K562 (cell line): ENCODE results near the gene DENND6B. TPM values are rescaled to one million over a fixed set of nuclear protein-coding genes. Genes with fewer than 3 reads are reported as not detected.

ENCODE experiments used
- ATAC-seq: fragments of 200-7000 bp; cut with Tn5 transposase; 3 replicates; pipeline ENCODE4 v1.9.1; 2020; ENCODE audit warnings: moderate library complexity
- BruUV-seq: library from RNA; stranded (reverse); fragments of 400-500 nt; replicated peaks from 2 replicates; lab custom pipeline; 2021; lab: Mats Ljungman, UMichigan
- CTCF ChIA-PET: fragments of 300-600 bp; formaldehyde crosslinking; extraction: SDS; loops from one replicate; lab custom pipeline; 2021; ENCODE audit warnings: low intra/inter-chr PET ratio; lab: Yijun Ruan, JAX
- POLR2A ChIA-PET: fragments of 300-600, 350-650 bp; sonication (Branson Sonifier 250); formaldehyde crosslinking; extraction: SDS; loops from one replicate; lab custom pipeline; 2021; ENCODE audit warnings: antibody characterized with exemption, inconsistent platforms; lab: Yijun Ruan, JAX
- DNase-seq, 4 experiments: peaks; one replicate each; pipeline versions ENCODE4 v3.0.0 to v3.0.0-alpha.2; 2011 to 2018; ENCODE audit warnings: low spot score in 3 of 4, mixed read lengths in 3 of 4; ENCODE audit errors: extremely low read depth in 1 of 4
- FAIRE-seq: peaks from 2 replicates; lab custom pipeline; 2011; peaks lifted over from hg19 to GRCh38; lab: Jason Lieb, UNC
- H2AFZ ChIP-seq: 2 replicates; pipeline ENCODE4 v1.6.0; 2011; ENCODE audit warnings: low read depth, low read length, control low read depth, inconsistent platforms
- H3K27ac ChIP-seq: fragments of 200-600 bp; 3 replicates; pipeline ENCODE4 v1.8.0; 2011; ENCODE audit warnings: low read depth, mild to moderate bottlenecking, control low read depth, inconsistent platforms, low read length, moderate library complexity, mixed read lengths; ENCODE audit errors: extremely low read depth
- H3K27me3 ChIP-seq, 2 experiments: fragments of 300-600 bp in 1 of 2; 2 replicates in 1 of 2; 3 replicates in 1 of 2; pipeline versions ENCODE4 v1.6.0 to v1.8.0; 2011; ENCODE audit warnings: inconsistent platforms in 2 of 2, low read length in 2 of 2, mild to moderate bottlenecking in 1 of 2, mixed read lengths in 1 of 2, moderate library complexity in 1 of 2; ENCODE audit not compliant: control insufficient read depth in 2 of 2, insufficient read depth in 2 of 2
- H3K36me3 ChIP-seq: fragments of 300-600 bp; 3 replicates; pipeline ENCODE4 v1.8.0; 2011; ENCODE audit warnings: mild to moderate bottlenecking, low read length, inconsistent platforms; ENCODE audit not compliant: control insufficient read depth, insufficient read depth
- H3K4me1 ChIP-seq, 2 experiments: fragments of 200-600 bp in 1 of 2; replicated peaks in 1 of 2; 2 replicates in 1 of 2; 3 replicates in 1 of 2; pipeline versions ENCODE4 v1.5.1 to v1.8.0; 2011; ENCODE audit warnings: inconsistent platforms in 2 of 2, low read length in 2 of 2, mild to moderate bottlenecking in 1 of 2, mixed read lengths in 1 of 2, moderate library complexity in 1 of 2; ENCODE audit not compliant: control insufficient read depth in 2 of 2, insufficient read depth in 2 of 2
- H3K4me2 ChIP-seq: 2 replicates; pipeline ENCODE4 v1.6.1; 2011; ENCODE audit warnings: low read length, control low read depth, inconsistent platforms, mixed read lengths; ENCODE audit not compliant: insufficient read depth
- H3K4me3 ChIP-seq: fragments of 200-600 bp; sonication (generic), shearing (Covaris generic); 2 replicates; pipeline ENCODE4 v1.5.1; 2016; ENCODE audit warnings: control low read depth, inconsistent platforms
- H3K79me2 ChIP-seq: fragments of 200-600 bp; 3 replicates; pipeline ENCODE4 v1.8.0; 2011; ENCODE audit warnings: low read length, inconsistent platforms; ENCODE audit not compliant: control insufficient read depth, insufficient read depth
- H3K9ac ChIP-seq, 2 experiments: 2 replicates each; pipeline versions ENCODE4 v1.6.0 to v1.6.1; 2011; ENCODE audit warnings: low read depth in 2 of 2, low read length in 2 of 2, control low read depth in 1 of 2, inconsistent platforms in 1 of 2, mild to moderate bottlenecking in 1 of 2, mixed read lengths in 1 of 2; ENCODE audit not compliant: insufficient read depth in 1 of 2
- H3K9me1 ChIP-seq: one replicate; pipeline ENCODE4 v1.6.0; 2011; ENCODE audit warnings: inconsistent platforms, mild to moderate bottlenecking, low read length, moderate library complexity; ENCODE audit not compliant: control insufficient read depth, insufficient read depth
- H3K9me3 ChIP-seq: replicated peaks from 2 replicates; pipeline ENCODE4 v1.5.1; 2011; ENCODE audit warnings: low read depth, low read length, inconsistent platforms; ENCODE audit not compliant: control insufficient read depth, insufficient read depth
- H4K20me1 ChIP-seq: replicated peaks from 2 replicates; pipeline ENCODE4 v1.6.1; 2011; ENCODE audit warnings: low read length, inconsistent platforms, mixed read lengths; ENCODE audit not compliant: control insufficient read depth, insufficient read depth
- C11orf30 ChIP-seq: fragments of 450-650 bp; IDR thresholded peaks from 2 replicates; pipeline ENCODE4 v1.6.1; 2016; ENCODE audit warnings: low read depth, mild to moderate bottlenecking
- DEAF1 ChIP-seq: fragments of 450-650 bp; formaldehyde crosslinking; IDR thresholded peaks from 2 replicates; pipeline ENCODE4 v1.4.0; 2020; ENCODE audit warnings: mild to moderate bottlenecking, moderate library complexity
- EWSR1 ChIP-seq: fragments of 450-650 bp; IDR thresholded peaks from 2 replicates; pipeline ENCODE4 v1.6.1; 2018; ENCODE audit warnings: borderline replicate concordance, mild to moderate bottlenecking, low read depth, moderate library complexity; ENCODE audit not compliant: partially characterized antibody
- FIP1L1 ChIP-seq: fragments of 200-400 bp; formaldehyde crosslinking; IDR thresholded peaks from 2 replicates; pipeline ENCODE4 v1.6.1; 2018; ENCODE audit warnings: mild to moderate bottlenecking, low read depth, low read length; ENCODE audit not compliant: poor library complexity, severe bottlenecking
- FUS ChIP-seq: fragments of 200-400 bp; formaldehyde crosslinking; optimal IDR thresholded peaks from 2 replicates; pipeline ENCODE3; 2017; ENCODE audit warnings: low read depth, low read length
- PHB ChIP-seq: fragments of 250-450 bp; sonication (Bioruptor Pico); IDR thresholded peaks from 2 replicates; pipeline ENCODE4 v1.5.0; 2021
- RNF2 ChIP-seq: sonication (generic); IDR thresholded peaks from 2 replicates; pipeline ENCODE4 v1.6.1; 2016
- SAFB2 ChIP-seq: fragments of 200-400 bp; formaldehyde crosslinking; IDR thresholded peaks from 2 replicates; pipeline ENCODE4 v1.6.1; 2018; ENCODE audit warnings: borderline replicate concordance, low read length, low read depth, moderate library complexity; ENCODE audit not compliant: severe bottlenecking
- SLC30A9 ChIP-seq: fragments of 250-450 bp; sonication (Bioruptor Pico); IDR thresholded peaks from 2 replicates; pipeline ENCODE4 v1.8.0; 2022; ENCODE audit warnings: mild to moderate bottlenecking, moderate library complexity
- TEAD4 ChIP-seq, 2 experiments: sonication (generic) in 1 of 2; formaldehyde crosslinking in 1 of 2; IDR thresholded peaks; 2 replicates each; pipeline versions ENCODE4 v1.6.1 to v1.8.0; 2012 to 2022; ENCODE audit warnings: borderline replicate concordance in 1 of 2, inconsistent platforms in 1 of 2, low read length in 1 of 2, mild to moderate bottlenecking in 1 of 2, missing genetic modification reagents in 1 of 2
- ZNF23 ChIP-seq: fragments of 250-450 bp; sonication (Bioruptor Pico); IDR thresholded peaks from 2 replicates; pipeline ENCODE4 v1.4.0; 2020; ENCODE audit warnings: mild to moderate bottlenecking
- ZNF263 ChIP-seq: sonication (generic); formaldehyde crosslinking; IDR thresholded peaks from 2 replicates; pipeline ENCODE4 v1.8.0; 2022; ENCODE audit warnings: mild to moderate bottlenecking, missing genetic modification reagents, borderline replicate concordance
- WGBS: fragments of 100-300 bp; shearing (Covaris generic); methylation state at CpG from one replicate; pipeline ENCODE4 v1.1.6; 2016; ENCODE audit warnings: low coverage, mixed read lengths; ENCODE audit not compliant: insufficient coverage; ENCODE audit errors: missing lambda C conversion rate; 5-methylcytosine and 5-hydroxymethylcytosine counted together
- in situ Hi-C: fragments of 300-500 bp; cut with MboI; formaldehyde crosslinking; loops from 4 replicates; pipeline ENCODE4 v1.15.0; 2018; ENCODE audit warnings: inconsistent platforms, mixed read lengths
- intact Hi-C: fragments of 100-400 bp; cut with micrococcal nuclease; formaldehyde crosslinking; loops from 2 replicates; pipeline ENCODE4 v1.14.2; 2022
- polyA plus RNA-seq, 8 experiments: library from polyadenylated mRNA; depleted of rRNA in 4 of 8; stranded (reverse) in 5 of 8; unstranded in 3 of 8; fragments of >200 nt; fragmentation: Nextera tagmentation in 2 of 8; fragmentation: Illumina TruSeq in 1 of 8; extraction: Ambion mirVana in 2 of 8; extraction: Trizol in 1 of 8; gene quantifications; 2 replicates each; pipeline versions ENCODE4 v1.2.1 to v1.2.3, GENCODE V29; 2011 to 2014; ENCODE audit warnings: inconsistent platforms in 1 of 8, missing spikeins in 1 of 8
- total RNA-seq, 7 experiments: library from RNA; depleted of rRNA in 6 of 7; stranded (reverse); fragments of >200 nt in 6 of 7; fragmentation: Illumina TruSeq in 2 of 7; extraction: Trizol in 2 of 7; gene quantifications; 2 replicates each; pipeline versions ENCODE4 v1.2.1 to v1.2.3, GENCODE V29; 2011 to 2021; ENCODE audit warnings: low replicate concordance in 1 of 7

DENND6B gene
- total and polyA plus RNA-seq, 9 of the 15 experiments (the other 6 are each of a cell fraction or from before 2014, with no cell fraction given): 0.07 to 3.7 (median 1.5) TPM

GRCh38 chr22:50360578-50360977 lies 33.8 kb upstream of the DENND6B start:
- peaks cover 6% of the 10 kb centered on the region for H3K9me1 ChIP-seq
- H3K4me1 ChIP-seq: no peaks in the 10 kb centered on the region; a peak in 1 of 5 replicates
- no peak overlapping the region for H3K9ac ChIP-seq
- peaks cover 31% of the 10 kb centered on the region; the same call in 2 of the 3 replicates for H3K36me3 ChIP-seq
- ChIA-PET CTCF (no interaction called here), POLR2A (interaction anchor here (1.0 kb wide), 1 partner anchor 10 kb away, joined by 4 read pairs; no protein-coding TSS in a partner anchor)
- no peak for DNase-seq
- in situ Hi-C loops: no loop called here
- peaks cover 80% of the 10 kb centered on the region for H3K79me2 ChIP-seq
- no peak overlapping the region for H3K4me3 ChIP-seq
- no peak overlapping the region for H3K27ac ChIP-seq
- H3K4me2 ChIP-seq: no peak overlapping the region
- intact Hi-C loops: no loop called here
- ATAC-seq: no peak
- H3K9me3 ChIP-seq: no peaks in the 10 kb centered on the region
- 0 out of 2 replicates have a peak, but pooled peaks cover 22% of the 10 kb centered on the region for H4K20me1 ChIP-seq
- no peaks in the 10 kb centered on the region for H3K27me3 ChIP-seq
- no TSS peak for BruUV-seq
- TF ChIP-seq FUS (no peak), ZNF263 (no peak)
- FAIRE-seq: no peak
- 58% methylated on average over 2 of the region's 2 CpGs for WGBS
- no peak overlapping the region for H2AFZ ChIP-seq

GRCh38 chr22:50357756-50358155 lies 30.9 kb upstream of the DENND6B start:
- ChIA-PET POLR2A (interaction anchor here (0.6 kb wide), 1 partner anchor 86 kb away, joined by 3 read pairs; no protein-coding TSS in a partner anchor), CTCF (no interaction called here)
- H3K27ac ChIP-seq: no peak overlapping the region
- 89% methylated on average over 8 of the region's 10 CpGs for WGBS
- H2AFZ ChIP-seq: no peak overlapping the region
- H3K4me3 ChIP-seq: no peak overlapping the region
- DNase-seq: no peak
- FAIRE-seq: no peak
- H3K27me3 ChIP-seq: no peaks in the 10 kb centered on the region
- in situ Hi-C loops (no loop called here), intact Hi-C loops (no loop called here)
- peaks cover 35% of the 10 kb centered on the region; the same call in 1 of the 3 replicates for H3K36me3 ChIP-seq
- no peaks in the 10 kb centered on the region; a peak in 1 of 5 replicates for H3K4me1 ChIP-seq
- TF ChIP-seq TEAD4 (IDR thresholded peaks at IDR 0.05; ENCODE audit: low read length) (no peak), TEAD4 (CRISPR knock-in tag; IDR thresholded peaks at IDR 0.05; ENCODE audit: borderline replicate concordance) (no peak), C11orf30 (no peak), EWSR1 (no peak), FIP1L1 (no peak), PHB (CRISPR knock-in tag) (no peak), SLC30A9 (CRISPR knock-in tag) (no peak), ZNF23 (CRISPR knock-in tag) (no peak), SAFB2 (no peak), DEAF1 (CRISPR knock-in tag) (no peak), RNF2 (no peak)
- no peak for ATAC-seq
- no peak overlapping the region for H3K4me2 ChIP-seq
- peaks cover 70% of the 10 kb centered on the region for H3K79me2 ChIP-seq
- H3K9me3 ChIP-seq: no peaks in the 10 kb centered on the region
- 0 out of 2 replicates have a peak, but pooled peaks cover 22% of the 10 kb centered on the region for H4K20me1 ChIP-seq
- no TSS peak for BruUV-seq
- peaks cover 6% of the 10 kb centered on the region for H3K9me1 ChIP-seq
- H3K9ac ChIP-seq: no peak overlapping the region
